Fibroblast of skin of left biceps (primary cell): ENCODE data around the gene MYH14.

Experiments
- DNase-seq, 2 experiments: peaks; one replicate each; pipeline ENCODE4 v3.0.0-alpha.2; 2013; ENCODE audit warnings: low read depth in 2 of 2

Gene MYH14

DNA sequence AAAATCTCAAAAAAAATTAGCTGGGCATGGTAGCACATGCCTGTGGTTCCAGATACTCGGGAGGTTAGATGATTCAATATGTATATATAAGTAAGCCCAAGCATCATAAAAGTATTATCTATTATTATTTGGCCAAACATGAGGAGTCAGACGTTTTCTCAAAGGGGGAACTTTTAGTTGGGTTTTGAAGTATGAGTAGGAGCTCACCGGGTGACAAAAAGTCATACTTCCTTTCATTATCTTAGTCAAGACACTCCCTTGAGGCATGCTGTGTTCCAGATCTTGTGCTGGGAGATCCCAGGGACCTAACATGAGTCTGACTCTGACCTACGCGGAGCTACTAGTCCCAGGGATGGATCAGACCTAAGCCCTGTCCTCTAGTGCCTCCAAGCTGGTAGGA, 8.2 kb upstream of the MYH14 start:
- no peak for DNase-seq

DNA sequence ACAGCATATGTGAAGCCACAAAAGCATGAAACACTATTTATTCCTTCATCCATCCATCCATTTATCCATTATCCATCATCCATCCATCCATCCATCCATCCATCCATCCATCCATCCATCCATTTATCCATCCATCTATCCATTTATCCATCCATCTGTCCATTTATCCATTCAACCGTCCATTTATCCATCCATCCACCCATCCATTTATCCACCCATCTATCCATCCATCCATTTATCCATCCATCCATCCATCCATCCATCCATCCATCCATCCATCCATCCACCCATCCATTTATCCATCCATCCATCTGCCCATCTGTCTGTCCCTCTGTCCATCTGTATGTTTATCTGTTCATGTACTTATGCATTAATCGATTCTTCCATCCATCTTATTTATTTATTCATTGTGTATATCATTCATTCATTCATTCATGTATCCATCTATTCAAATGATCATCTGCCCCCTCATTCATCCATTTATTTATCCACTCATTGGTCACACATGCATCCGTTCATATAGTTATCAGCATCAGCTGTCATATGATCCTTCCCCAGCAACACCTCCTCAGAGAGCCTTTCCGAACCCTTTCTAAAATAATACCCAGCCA, 7.0 kb upstream of the MYH14 start:
- DNase-seq: no peak

DNA sequence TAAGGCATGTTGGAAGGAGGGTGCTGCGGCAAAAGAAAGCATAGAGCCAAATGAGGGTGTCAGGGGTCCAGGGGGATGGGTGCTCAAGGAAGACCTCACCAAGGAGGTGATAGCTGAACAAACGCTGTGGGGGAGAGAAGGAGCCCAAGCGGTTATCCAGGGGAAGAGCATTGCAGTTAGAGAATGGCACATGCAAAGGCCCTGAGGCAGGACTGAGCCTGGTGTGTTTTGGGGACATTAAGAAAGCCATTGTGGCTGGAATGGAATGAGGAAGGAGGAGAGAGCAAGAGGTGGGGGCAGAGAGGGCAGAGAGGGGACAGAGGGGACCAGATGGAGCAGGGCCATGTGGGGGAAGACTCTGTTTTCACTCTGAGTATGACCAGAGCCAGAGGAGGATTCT, 6.1 kb upstream of the MYH14 start:
- DNase-seq: no peak

DNA sequence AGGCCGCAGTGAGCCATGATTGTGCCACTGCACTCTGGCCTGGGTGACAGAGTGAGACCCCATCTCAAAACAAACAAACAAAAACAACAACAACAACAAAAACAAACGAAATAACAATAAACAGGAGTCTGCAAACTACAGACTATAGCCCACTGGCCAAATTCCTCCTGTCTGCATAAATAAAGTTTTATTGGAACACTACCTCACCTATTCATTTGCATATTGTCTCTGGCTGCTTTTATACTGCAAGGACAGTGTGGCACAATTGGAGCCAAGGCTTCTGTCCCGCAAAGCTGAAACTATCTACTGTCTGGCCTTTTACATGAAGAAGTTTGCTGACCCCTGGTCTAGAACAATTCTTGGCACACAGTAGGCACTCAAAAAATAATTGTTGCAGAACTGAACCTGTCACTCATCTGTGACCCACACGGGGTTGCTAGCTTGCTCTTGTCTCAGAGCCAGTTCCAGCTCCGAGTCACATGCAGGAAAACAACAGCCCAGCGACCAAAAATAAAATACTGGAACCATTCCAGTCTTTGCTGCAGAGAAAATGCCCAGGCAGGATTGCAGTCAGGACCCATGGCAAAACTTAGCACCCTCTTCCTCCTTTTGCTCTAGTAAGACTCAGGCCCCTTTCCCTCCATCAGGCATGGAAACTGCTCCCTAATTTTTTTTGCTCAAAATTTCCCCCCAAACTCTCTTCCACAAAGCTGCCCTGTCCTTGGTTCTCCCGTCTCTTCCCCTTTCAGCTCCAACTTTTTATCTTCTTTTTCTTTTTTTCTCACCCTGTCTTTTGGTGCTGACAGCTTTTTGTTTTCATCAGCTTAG, 4.8 kb upstream of the MYH14 start:
- no peak for DNase-seq

DNA sequence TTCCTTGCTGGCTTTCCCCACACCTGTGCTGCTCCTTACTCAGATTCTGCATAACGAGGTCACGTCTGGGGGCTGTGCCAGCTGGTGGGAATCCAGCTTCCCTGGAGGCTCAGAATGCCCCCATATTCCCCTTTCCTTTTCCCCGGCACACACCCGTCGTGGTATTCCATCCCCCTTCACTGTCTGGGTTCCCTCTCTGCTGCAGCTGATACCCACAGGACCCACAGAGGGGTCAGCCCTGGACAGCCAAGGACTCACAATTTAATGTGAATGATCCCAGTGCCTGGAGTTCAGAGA, 4.2 kb upstream of the MYH14 start:
- no peak for DNase-seq

DNA sequence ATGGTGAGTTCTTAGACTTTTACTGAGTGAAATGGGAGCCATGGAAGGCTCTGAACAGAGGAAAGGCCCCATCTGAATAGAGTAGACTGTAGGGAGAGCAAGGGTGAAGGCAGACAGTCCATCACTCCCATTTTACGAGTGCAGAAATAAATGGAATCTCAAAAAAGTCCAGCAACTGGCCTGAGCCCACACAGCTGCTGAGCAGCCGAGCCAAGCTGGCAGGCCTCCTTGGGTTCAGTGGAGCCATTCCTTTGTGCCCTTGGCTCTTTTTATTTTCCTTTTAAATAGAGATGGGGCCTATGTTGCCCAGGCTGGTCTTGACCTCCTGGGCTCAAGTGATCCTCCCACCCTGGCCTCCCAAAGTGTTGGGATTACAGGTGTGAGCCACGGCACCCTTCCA, 1.0 kb upstream of the MYH14 start:
- no peak for DNase-seq

DNA sequence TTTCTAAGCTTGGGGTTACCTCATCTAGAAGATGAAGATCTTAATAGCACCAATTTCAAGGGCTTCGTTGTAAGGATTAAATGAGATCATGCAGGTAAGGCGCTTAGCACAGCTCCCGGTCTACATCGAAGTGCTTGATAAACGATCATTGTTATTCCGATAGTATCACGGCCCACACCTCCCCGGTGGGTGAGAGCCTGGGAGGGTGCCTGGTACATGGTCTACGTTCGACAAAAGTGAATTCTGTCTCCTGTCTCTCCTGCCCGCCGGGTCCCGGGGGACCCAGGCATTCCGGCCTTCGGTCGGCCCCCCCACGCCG, 501 bp upstream of the MYH14 start:
- DNase-seq: no peak

DNA sequence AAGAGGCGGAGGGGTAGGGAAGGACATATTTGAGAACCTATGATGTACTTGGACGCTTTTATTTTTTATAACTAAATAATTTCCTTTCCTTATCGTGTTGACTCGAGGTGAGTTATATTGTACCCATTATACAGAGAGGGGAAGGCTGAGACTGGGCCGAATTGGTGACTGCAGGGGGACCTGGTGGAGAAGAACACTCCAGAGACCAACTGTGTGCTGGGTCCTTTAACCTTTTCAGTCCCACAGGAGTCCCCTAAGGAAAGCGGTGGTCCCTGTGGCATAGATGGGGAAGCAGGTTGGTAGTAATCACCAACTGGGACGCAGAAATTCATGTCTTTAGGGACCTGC, 633 bp downstream of the MYH14 start:
- no peak for DNase-seq

DNA sequence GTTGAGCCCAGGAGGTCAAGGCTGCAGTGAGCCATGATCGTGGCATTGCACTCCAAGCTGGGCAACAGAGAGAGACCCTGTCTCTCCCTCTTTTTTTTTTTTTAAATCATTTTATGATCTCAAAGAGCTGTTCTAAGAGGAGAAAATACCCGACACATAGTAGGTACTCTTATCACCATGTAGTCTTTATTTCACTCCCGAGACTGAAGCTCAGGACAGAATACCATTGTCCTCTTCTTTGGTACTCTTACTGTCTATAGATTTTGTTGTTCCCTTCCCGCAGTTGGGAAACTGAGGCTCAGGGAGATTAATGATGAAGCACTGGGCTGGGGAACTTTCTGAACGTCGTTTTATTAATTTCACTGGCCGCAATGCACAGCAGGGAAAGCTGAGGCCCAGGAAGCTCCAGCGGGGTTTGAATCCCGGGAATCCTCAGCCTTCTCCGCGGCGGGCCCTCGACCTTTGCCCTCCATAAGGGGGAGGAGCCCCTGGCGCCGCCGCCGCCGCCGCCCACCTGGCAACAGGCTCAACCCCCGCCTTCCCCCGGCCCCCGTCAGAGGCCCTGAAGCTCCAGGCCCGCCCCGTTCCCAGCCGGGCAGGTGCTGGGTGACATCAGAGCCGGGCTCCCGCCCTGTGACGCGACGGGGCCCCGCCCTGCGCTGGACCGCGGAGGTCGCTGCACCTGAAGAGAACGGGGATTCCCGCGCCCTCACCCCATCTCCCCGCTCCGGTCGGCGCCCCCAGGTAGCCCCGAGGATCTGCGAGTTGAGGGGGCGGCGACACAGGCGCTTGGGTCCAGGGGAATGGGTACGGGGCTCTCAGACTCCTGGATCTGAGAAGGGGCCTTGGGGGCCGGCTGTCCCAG, 1.6 kb downstream of the MYH14 start:
- DNase-seq: no peak

DNA sequence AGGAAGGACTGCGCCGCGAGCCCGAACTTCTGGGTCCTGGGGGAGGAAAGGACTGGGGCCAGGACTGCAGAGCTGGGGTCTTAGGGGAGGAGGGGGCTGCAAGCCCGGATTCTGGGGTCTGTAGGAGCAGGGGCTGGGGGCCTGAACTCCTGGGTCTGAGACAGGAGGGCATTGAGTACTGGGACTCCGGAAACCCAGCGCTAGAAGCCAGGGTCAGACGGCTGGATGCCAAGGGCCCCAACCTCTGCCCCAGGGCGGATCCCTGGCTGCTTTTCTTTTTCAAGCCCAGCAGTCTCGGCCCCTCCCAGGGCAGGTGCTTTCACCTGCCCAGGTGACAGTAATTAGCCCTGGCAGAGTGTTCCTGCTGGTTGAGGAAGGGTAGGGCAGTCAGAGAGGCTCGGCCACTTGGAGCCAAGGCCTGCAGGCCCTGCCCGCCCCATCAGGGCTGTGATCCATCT, 2.3 kb downstream of the MYH14 start:
- no peak for DNase-seq

DNA sequence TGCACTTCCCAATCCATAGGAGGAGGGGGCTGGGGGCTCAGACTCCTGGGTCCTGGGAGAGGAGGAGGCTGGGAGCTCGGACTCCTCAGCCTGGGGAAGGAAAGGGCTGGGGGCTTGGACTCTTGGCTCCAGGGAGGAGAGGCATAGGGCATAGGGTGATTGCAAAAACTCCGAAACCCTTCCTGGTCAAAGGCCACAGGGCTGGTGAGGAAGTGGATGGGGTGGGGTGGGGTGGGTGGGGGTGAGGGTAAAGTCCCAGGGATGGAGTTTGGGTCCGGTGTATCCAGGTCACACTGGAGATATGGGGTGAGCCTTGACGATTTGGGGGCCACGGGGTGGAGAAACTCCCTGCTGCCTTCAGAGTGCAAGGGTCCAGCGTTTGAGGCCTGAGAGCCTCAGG, 2.8 kb downstream of the MYH14 start:
- DNase-seq: no peak

DNA sequence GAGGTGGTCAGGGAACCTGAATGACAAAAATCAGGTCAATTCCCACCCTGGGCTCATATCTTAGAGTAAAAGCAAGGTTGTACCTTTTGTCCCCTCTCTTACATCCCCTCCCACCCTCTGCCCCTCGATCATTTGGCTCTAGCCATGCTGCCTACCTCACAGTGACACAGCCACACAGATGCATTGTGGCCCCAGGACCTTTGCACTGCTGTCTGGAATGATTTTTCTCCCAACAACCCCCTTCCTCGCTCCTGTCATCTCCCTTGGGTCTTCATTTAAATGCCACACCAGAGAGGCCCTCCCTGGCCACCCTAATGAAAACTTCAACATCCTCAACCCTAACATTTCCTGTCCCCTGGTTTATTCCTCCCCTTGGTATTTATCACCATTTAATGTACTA, 4.3 kb downstream of the MYH14 start:
- DNase-seq: no peak

DNA sequence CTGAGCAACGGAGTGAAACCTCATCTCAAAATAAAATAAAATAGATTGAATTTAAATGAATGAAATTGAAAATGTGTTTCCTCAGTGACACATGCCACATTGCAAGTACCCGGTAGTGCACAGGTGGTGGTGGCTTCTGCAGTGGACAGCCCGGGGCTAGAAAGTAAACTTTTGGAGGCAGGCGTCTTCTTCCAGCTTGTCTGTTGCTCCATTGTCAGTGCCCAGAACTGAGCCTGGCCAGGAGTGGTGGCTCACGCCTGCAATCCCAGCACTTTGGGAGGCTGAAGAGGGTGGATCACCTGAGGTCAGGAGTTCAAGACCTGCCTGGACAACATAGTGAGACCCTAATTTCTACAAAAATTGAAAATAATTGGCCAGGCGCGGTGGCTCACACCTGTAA, 5.7 kb downstream of the MYH14 start:
- no peak for DNase-seq

DNA sequence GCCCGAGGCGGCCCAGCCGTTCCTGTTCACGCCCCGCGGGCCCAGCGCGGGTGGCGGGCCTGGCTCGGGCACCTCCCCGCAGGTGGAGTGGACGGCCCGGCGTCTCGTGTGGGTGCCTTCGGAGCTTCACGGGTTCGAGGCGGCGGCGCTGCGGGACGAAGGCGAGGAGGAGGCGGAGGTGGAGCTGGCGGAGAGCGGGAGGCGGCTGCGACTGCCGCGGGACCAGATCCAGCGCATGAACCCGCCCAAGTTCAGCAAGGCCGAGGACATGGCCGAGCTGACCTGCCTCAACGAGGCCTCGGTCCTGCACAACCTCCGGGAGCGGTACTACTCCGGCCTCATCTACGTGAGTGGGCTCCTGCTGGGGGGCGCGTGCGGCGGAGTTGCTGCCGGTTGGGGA, 7.0 kb downstream of the MYH14 start:
- DNase-seq: no peak

DNA sequence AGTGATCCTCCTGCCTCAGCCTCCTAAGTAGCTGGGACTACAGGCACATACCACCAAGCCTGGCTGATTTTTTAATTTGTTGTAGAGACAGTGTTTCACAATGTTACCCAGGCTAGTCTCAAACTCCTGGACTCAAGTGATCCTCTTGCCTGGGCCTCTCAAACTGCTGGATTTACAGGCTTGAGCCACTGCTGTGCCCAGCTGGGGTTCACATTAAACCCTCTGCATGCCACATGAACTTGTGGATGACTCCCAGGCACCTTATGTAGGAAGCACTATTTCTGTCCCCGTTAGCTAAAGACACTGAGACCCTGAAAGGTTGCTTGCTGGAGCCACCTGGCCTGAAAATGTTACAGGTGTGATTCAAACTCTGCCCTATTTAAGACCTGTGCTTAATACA, 10.5 kb downstream of the MYH14 start:
- DNase-seq: no peak

DNA sequence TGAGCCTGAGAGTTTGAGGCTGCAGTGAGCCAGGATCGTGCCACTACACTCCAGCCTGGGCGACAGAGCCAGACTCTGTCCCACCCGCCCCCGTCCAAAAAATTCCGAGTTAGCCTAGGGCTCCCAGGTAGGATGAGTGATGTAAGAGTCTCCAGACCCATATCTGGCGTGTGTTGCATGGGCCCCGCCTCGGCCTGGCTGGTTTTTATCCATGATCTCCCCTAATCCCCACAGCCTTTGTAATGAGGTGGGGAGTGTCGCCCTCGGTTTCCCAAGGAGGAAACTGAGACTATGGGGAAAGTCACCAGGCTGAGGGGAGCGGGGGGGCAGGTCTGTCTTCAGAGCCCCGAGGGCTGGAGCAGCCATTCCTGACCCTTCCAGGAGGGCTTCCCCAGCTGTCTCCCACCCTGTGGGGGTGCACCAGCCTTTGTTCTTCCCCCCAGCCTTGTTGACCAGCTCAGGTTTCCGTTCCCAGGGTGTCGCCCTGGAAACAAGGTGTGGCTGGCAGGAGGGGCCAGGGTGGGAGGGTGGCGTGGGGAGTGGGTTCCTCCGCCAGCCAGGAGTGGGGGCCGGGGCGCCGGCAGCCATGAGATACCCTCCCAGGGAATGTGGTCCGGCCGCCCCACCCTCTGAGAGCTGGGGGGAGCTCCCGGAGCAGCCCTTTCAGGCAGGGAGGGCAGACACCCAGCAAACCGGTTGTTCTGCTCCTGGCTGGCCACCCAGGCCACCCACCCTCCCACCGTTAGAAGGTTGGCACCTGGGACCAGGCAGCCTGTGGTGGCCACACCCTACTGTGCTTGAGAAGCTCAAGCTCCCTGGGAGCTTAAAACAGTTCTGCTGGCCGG, 11.5 kb downstream of the MYH14 start:
- DNase-seq: no peak

DNA sequence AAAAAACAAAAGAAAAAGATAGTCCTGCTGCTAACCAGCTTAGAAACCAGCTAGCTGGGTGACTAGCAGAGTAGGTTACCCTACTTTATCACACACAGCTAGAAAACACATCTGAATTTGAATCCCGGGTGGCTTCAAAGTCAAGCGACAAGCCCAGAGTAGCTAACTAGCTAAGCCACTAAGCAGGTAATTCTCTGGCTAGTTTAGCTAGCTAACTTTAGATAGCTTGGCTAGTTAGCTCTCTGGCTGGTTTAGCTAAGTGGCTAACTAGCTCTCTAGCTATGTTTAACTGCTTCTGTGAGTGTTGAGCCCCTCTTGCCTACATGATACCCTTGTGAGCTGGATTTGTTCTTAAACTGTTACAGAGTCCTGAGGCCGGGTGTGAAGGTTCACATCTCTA, 12.4 kb downstream of the MYH14 start:
- no peak for DNase-seq

DNA sequence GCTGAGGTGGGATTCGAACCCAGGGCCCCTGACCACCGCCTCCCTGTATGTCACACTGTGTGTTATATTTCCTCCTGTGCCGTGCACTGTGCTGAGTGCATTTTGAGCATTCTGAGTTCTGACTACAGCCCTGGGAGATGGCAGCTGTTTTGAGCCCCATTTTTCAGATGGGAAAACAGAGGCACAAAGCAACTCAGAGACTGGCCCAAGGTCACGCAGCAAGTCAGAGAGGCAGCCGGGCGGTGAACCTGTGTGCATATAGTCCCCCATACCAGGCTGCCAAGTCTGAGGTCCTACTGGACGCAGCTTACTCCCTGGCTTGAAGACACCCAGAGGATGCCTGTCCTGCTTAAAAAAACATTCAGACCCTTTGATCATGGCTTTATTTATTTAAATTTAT, 17.7 kb downstream of the MYH14 start:
- DNase-seq: no peak

DNA sequence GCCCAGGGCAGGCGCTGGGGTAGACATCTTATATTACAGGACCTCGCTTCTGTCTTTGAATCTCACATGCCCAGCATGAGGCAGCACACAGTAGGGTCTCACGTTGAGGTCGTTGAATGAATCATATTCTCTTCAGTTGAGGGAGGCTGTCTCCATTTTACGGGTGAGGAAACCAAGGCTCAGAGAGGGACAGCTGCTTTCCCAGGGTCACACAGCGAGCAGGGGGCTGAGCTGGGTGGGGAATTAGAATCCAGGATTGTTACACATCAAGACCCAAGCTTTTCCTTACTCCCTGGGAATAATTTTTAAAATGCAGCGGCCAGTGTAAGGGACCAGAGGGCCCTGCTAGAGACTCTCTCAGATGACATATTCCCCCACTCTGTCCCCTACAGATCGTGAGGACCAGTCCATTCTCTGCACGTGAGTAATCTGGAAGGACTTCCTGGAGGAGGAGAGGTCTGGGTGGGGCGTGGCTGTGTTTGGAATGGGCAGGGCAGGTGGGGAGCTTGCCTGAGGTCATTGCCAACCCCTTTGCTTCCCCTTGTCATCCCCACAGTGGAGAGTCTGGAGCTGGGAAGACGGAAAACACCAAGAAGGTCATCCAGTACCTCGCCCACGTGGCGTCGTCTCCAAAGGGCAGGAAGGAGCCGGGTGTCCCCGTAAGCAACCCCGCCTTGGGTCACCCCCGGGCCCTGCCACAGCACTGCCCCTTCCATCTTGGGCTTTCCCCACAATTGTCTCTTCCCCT, 19.4 kb downstream of the MYH14 start:
- DNase-seq: no peak

DNA sequence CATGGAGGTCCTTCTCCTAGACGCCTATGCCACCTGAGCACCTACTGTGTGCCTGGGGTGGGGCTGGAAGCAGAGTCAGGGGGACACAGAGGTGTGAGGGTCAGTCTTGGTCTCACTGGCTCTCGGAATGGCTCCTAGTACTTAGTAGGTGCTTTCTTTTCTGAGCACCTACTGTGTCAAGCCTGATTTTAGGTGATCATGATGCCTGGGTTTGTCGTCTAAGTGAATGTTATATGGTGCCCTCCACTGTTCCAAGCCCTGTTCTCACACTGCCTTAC, 20.0 kb downstream of the MYH14 start:
- no peak for DNase-seq

DNA sequence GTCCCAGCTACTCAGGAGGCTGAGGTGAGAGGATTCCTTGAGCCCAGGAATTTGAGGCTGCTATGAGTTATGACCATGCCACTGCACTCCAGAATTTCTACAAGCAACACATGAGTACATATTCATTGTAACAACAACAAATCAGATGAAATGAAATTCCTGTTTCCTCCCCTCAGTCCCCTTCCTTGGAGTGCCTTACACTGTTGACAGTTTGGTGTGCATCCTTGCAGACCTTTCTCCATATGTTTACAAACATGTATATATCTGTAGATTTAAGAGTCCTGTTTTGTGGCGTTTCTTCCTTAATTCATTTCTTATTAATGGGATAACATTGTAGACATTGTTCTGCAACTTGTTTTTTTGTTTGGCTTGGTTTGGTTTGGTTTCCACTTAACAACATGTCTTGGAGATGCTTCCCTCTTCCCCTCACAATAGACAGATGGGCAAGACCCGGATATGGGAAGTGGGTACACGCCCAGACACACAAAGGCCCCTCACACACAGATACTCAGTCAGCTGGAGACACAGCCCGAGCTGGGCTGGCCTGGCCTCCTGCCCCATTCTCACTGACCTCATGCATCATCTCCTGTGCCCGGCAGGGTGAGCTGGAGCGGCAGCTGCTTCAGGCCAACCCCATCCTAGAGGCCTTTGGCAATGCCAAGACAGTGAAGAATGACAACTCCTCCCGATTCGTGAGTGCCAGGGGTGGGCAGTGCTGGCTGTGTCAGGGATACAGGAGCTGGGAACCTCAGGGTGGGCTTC, 21.7 kb downstream of the MYH14 start:
- DNase-seq: no peak
